ENCODE data around the gene MEDAG.

MEDAG gene

DNA sequence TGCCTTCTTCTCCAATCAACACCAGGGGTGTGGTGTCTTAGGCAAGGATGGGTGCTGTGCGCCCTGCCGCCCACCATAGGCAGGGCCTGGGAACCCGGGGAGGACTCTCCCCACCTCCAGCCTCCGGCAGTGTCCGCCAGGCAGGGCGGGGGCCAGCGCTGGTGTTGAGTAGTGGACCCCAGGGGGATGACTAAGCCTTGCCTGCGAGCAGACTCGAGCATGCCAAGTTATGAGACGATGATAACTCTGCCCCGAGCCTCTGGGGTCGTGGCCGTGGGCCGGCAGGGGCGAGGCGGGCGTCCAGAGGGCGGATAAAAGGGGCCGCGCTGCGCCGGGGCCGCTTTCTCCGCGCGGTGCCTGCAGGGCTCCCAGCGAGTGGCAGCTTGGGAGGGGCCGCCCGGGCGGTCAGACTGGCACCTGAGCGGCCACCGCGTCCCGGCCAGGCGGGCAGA is at the start of gene MEDAG:
TSS of gene MEDAG (plus strand) at position 340 of the 452 bp plus-strand sequence. CDS start 245 bp downstream, outside the sequence.
- no peak for DNase-seq
- in situ Hi-C loops (cut with HindIII; ENCODE audit: low pct_ligation_motif_present, low pct_unique_long_range_greater_than_20kb, low sequenced_read_pairs), result no loop called here

DNA sequence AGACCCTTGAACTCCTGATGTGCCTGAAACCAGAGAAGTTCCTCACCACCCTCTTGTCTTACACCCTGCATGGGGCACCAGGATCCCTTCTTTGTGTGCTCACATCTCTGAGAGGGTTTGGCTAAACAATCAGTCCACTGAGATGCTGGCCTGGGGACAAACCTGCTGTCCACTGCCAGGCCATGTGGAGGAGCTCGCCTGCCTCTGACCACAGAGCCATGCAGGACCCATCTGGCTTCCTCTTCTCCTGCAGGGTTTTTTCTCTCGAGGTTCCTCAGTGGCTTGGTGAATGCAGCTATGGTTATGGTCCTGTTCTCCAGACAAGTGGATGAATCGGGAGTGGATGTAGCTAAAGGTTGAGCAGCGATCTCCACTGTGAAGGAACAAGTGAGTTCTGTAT is 49.1 kb upstream of the MEDAG start:
- DNase-seq, result no peak
- in situ Hi-C loops (cut with HindIII; ENCODE audit: low pct_ligation_motif_present, low pct_unique_long_range_greater_than_20kb, low sequenced_read_pairs), result no loop called here

DNA sequence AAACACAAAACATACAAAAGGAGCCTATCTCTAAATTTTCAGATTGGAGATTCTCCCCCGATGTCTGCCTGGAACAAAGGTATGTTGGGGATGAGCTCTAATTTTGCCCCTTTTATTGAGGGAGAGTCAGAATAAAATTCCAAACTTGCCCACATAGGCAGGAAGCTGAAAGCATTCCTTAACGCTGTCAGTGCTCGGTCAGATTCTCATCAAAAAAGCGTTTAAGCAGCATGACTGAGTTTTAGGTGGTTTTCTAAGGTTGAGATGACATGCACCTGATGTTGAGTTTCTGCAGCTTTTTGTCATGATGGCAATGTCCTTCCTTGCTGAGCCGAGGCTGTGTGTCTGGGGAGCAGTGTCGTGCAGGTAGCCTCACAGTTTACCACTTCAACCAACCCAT is 48.4 kb upstream of the MEDAG start:
- in situ Hi-C loops (cut with HindIII; ENCODE audit: low pct_ligation_motif_present, low pct_unique_long_range_greater_than_20kb, low sequenced_read_pairs), result no loop called here
- no peak for DNase-seq

DNA sequence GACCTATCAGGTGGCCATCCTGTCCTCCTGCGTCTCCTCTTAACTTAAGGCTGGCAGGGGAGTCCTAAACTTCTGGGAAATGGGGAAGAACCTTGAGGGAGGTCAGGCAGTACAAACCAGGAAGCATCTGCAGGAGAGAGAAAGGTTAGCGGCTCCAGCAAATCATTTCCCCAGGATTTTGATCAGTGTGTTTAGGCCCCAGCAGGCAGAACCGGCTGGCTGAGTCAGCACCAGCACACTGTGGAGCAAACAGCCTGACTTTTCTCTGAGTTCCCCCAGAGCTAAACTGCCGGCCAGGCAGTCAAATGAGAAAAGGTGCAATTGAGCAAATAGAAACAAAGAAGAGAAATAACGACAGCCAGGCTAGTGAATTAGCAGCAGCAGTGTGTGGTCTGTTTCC is 46.7 kb upstream of the MEDAG start:
- in situ Hi-C loops (cut with HindIII; ENCODE audit: low pct_ligation_motif_present, low pct_unique_long_range_greater_than_20kb, low sequenced_read_pairs), result no loop called here
- no peak for DNase-seq

DNA sequence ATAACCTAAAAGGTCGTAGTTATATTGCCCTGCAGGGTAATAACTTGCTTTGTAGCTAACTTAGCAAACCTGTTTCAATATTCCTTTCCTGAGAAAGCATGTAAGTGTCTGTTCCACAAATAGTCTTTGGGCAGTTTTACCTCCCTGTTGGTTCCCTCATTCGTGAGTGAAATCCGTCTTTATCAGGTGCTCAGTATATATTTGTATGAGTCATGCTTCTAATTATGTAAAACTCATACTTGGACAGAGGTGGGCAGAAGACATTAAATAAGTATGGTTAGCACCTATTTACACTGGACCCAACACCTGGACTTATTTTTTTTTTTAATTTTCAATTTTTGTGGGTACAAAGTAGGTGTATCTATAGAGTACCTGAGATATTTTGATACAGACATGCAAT is 44.9 kb upstream of the MEDAG start:
- in situ Hi-C loops (cut with HindIII; ENCODE audit: low pct_ligation_motif_present, low pct_unique_long_range_greater_than_20kb, low sequenced_read_pairs), result no loop called here
- no peak for DNase-seq

DNA sequence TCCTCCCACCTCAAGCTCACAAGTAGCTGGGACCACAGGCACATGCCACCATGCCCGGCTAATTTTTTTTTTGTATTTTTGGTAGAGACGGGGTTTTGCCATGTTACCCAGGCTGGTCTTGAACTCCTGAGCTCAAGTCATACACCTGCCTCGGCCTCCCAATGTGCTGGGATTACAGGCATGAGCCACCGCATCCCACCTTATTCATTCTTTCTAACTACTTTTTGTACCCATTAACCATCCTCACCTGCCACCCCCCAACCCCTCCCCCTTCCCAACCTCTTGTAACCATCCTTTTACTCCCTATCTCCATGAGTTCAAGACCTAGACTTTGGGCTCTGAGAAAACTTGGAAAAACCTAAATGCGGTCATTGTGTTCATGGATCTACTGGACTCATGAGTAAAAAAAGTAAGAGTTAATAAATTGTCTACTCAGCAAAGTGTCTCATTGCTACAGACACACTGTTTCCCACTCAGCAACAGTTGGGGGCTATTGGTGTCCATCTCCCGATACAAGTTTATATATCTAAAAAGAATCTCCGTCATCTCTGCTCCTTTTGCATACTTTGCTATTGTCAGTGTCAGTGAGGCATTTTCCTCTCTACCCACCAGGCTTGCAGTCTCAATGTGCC is 44.1 kb upstream of the MEDAG start:
- in situ Hi-C loops (cut with HindIII; ENCODE audit: low pct_ligation_motif_present, low pct_unique_long_range_greater_than_20kb, low sequenced_read_pairs), result no loop called here
- DNase-seq, result no peak

DNA sequence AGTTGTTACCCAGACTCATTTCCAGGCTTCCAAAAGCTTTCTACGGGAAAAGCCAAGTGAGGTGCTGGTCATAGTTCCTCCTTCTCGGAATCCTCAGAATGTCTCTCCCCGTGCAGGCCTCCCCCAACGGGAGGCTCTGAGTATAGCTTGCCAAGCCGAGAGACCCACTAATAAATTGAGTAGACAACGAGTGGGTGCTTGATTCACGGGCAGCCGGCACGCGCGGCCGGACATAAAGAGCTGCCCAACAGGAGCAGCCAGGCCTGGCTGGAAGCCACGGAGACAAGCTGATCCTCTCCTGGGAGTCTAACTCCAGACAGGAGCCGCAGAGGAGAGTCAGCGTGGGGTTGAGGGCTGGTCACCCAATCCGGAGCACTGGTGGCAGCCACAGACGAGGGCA is 43.4 kb upstream of the MEDAG start:
- no peak for DNase-seq
- in situ Hi-C loops (cut with HindIII; ENCODE audit: low pct_ligation_motif_present, low pct_unique_long_range_greater_than_20kb, low sequenced_read_pairs), result no loop called here

DNA sequence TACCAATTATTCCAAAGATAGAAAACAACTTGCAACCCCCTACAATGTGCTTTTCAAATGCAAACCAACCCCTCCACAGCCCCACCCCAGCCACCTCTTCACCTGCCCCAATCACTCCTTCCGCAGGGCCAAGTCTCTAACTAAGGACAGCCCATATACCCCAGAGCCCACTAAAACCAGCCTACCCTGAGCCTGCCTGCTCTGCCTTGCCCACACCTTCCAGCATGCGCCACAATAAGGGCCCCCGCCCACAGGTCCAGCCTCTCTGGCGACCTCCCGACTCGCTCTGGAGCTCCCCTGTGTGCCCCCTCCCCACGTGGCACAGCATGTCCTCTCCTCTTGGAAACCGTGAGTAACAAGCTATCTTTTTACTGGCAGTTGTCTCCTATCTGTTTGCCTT is 42.8 kb upstream of the MEDAG start:
- no peak for DNase-seq
- in situ Hi-C loops (cut with HindIII; ENCODE audit: low pct_ligation_motif_present, low pct_unique_long_range_greater_than_20kb, low sequenced_read_pairs), result no loop called here

DNA sequence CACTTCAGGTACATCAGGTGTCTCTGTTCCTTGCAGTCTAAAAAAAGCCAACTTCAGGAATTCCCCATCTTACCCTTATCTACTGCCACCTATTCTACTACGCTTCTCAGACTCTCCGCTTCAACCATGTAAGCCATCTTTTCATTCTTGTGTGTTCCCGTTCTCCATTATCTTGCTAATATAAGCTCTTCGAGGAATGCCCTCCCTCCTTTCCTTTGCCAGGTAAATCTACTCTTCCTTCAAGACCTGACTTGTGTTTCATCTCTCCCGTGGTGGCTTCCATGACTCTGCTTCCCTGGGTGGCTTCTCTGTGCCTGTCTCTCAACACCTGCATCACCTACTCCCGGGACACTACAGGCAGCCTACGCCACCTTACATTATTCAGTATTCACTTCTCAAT is 42.3 kb upstream of the MEDAG start:
- in situ Hi-C loops (cut with HindIII; ENCODE audit: low pct_ligation_motif_present, low pct_unique_long_range_greater_than_20kb, low sequenced_read_pairs), result no loop called here
- no peak for DNase-seq

DNA sequence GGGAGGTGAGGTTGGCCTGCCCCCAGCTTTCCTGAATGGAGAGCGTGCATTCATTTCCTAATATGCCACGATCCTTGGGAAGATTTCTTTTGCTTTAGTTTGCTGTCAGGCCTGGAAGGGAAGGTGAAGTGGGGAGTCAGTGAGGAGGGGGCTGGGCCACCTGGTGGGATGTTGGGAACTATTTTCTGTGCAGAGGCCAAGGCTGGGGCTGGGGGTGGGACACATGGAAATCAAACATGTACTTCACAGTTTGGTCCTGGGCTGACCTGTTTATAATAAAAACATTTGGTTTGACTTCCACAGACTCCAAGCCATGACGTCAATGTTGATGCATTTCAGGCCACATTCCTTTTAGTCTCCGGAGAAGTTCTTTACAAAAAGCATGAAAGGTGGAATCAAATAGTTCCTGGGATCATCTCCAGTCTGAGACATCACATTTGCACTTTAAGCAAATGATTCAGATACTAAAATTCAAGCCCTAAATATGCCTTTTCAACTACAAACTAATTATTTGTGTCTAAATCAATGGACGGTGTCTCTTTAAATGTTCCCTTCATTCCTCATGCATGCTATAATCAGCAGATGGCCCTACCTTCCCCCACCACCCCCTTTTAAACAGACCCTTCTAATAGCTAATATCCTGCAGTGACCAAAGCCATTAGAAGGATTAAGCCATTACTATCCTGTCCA is 41.5 kb upstream of the MEDAG start:
- peak; percentile 24 for DNase-seq
- in situ Hi-C loops (cut with HindIII; ENCODE audit: low pct_ligation_motif_present, low pct_unique_long_range_greater_than_20kb, low sequenced_read_pairs), result no loop called here

DNA sequence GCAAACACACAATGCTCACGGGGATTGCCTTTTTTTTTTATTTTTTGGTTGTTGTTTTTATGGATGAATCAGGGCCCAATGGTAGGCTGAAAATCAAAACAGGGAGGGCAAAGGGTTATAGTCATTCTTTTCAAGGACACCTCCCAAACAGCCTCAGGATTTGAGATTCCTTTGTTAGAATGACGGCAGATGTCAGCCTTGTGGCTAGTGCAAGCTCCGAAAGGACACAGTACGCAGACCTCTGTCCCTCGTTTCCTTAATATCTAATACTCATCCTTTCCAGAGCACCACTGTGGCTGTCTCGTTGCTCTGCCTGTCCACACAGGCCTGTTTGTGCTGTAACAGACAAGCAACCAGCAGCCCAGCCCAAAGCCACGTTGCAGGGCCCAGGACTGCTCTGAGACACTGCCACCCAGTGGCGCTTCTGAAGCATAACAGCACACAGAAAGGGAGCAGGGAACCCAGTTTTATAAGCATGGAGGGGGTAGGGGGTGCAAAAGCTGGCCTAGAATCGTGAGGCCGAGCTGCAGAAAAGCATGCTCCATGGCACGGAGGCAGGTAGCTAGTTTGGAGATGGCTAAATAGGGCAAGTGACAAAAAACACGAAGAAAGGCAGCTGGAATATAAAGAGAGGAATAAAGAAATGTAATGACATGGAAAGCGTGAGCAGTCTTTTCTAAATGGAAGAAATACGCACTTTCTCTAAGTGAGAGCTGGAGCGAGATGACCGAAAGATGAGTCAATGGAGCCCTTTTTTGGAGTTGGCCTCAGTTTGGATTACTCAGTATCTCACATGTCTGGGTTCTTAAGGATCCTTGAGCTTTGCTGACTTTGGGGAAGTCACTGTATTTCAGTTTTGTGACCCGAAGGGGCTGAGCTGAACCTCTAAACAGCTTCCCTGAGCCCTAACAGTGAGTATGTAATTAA is 40.7 kb upstream of the MEDAG start:
- in situ Hi-C loops (cut with HindIII; ENCODE audit: low pct_ligation_motif_present, low pct_unique_long_range_greater_than_20kb, low sequenced_read_pairs), result no loop called here
- peak; percentile 80 for DNase-seq

DNA sequence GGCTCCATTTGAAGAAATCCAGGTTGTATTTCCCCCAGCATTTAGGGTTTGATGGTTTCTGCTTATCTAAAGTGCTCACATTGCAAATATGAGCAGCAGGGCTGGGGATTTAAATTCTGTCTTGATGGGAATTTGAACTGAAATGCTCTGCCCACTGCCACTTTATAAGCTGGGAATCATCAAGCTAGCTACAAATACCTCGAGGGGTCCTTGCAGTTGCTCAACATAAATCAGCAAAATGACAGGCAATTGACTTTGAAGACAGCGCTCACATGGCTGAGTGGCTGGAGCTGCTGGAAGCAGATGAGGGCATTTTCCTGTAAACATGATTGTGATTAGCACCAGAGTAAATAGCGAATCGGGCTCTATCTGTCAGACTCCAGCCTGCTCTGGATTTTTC is 39.4 kb upstream of the MEDAG start:
- in situ Hi-C loops (cut with HindIII; ENCODE audit: low pct_ligation_motif_present, low pct_unique_long_range_greater_than_20kb, low sequenced_read_pairs), result no loop called here

DNA sequence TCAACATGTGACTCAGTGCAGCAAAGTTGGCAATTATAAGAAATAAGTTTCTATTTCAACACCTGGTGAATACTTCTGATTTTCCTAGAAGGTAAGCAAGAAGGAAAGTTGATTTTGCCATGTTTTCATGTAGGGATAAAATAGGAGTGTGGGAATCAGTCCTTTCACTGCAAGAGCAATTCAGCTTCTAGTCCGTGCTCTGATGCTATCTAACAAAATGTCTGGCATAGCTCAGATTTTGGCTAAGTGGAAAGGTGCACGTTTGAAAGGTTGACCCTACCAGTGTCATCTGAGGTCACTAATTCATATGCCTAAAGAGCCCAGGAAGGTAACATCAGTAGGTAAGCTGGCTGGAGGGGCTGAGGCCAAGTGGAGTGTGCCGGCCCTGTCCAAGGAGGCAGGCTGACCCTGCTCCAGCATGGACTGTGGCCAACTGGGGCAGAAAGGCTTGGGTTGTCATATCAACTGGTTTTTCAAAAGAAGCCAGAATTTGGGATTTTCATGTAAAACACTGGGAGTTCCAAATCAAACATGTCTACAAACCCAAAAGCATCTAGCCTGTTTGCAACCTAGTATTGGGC is 38.9 kb upstream of the MEDAG start:
- in situ Hi-C loops (cut with HindIII; ENCODE audit: low pct_ligation_motif_present, low pct_unique_long_range_greater_than_20kb, low sequenced_read_pairs), result no loop called here
- DNase-seq, result no peak

More for the DNA sequence above, 39.4 kb upstream of the MEDAG start:
- DNase-seq, result no peak

DNA sequence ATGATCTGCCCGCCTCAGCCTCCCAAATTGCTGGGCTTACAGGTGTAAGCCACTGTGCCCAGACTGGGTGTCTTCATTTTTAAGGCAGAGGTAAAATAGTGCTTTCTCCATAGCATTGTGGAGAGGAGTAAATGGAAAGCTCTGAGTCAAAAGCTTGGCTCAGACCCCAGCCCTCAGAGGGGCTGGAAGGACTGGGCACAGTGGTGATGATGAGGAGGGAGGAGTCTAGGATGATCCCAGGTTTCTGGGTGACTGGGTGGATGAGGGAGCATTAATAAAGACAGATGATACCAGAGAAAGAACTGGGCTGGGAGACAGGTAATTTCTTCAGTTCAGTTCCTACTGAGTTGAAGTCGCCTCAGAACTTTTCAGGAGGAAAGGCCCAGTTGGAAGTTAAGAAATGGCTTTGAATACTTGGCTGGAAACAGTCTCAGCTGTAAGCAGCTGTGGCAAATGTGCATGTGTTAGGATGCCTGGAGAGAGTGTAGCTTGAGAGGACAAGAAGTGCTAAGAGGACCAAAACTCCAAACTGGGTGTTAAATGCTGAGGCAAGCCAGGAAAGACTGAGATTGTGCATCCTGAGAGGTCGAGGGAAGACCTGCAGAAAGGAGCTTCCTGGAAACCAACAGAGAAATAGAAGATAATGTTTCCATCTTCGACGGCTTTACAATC is 37.1 kb upstream of the MEDAG start:
- DNase-seq, result no peak
- in situ Hi-C loops (cut with HindIII; ENCODE audit: low pct_ligation_motif_present, low pct_unique_long_range_greater_than_20kb, low sequenced_read_pairs), result no loop called here

DNA sequence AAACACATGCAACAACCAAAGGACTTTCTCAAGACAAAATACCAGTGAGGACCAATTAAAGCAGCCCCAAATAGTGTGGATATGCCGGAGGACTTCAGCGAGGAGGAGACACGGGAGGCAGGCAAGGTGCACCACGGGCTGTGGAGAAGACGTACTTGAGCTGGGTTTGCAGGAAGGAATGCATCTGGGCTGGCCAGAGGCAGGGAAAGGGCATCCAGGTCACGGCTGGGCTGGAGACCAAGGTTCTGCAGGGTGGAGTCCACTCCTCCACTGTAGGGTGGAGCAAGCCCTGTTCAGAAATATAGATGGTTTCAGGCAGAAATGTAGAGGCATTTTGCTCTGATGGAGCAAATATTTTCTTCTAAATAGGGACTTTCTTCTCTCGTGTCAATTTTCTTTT is 36.6 kb upstream of the MEDAG start:
- no peak for DNase-seq
- in situ Hi-C loops (cut with HindIII; ENCODE audit: low pct_ligation_motif_present, low pct_unique_long_range_greater_than_20kb, low sequenced_read_pairs), result no loop called here

DNA sequence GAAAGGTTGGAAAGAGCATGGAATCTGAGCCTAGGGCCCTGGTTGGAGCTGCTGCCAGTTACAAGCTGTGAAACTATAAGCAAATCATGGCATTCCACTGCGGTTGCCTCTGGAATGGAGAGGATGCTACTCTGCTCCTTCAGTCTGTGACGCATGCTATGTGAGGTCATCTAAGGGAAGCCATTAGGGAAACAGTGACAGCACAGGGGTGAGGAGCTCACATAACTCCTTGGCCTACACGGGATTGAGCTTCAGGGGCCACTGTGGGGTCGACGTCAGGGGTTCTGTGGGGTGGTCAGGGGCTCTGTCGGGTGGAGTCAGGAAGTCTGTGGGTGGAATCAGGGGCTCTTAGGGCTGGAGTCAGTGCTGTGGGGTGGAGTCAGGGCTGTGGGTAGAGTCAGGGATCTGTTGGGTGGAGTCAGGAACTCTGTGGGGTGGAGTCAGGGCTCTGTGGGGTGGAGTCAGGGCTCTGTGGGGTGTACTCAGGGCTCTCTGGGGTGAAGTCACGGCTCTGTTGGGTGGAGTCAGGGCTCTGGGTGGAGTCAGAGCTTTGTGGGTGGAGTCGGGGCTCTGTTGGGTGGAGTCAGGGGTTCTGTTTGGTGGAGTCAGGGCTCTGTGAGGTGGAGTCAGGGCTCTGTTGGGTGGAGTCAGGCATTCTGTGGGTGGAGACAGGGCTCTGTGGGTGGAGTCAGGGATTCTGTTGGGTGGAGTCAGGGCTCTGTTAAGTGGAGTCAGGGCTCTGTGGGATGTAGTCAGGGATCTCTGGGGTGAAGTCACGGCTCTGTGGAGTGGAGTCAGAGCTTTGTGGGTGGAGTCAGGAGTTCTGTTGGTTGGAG is 35.8 kb upstream of the MEDAG start:
- DNase-seq, result peak; percentile 94

DNA sequence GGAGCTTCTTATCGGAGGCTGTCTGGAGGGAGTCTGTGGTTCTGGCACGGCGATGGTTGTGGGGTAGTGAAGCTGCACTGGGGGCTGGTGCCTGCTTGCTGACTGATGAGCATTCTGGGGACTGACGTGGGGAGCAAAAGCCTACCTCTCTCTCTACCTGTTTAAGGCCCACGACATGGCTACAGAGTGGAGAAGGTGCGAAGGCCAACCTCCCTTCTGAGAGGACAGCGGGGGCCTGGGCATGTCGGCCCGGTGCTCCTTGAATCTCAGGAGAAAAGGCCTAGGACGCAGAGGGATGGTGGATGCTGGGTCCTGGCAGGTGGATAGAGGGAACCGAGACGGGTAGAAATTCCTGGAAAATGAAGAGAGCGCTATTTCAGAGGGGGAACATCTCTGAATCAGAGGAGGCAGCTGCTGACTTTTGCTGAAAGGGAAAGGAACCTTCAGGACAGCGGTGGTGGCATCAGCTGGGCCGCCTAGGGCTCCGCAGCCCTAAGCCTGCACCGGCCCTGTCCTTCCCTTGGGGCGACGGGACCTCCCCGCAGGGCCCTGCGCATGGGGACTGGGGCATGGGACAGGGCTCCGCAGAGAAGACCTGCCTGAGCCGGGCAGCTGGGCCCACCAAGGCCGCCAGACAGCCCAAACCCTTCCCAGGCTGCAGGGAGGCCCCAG is 35.0 kb upstream of the MEDAG start:
- no peak for DNase-seq
- in situ Hi-C loops (cut with HindIII; ENCODE audit: low pct_ligation_motif_present, low pct_unique_long_range_greater_than_20kb, low sequenced_read_pairs), result no loop called here

More for the DNA sequence above, 35.8 kb upstream of the MEDAG start:
- in situ Hi-C loops (cut with HindIII; ENCODE audit: low pct_ligation_motif_present, low pct_unique_long_range_greater_than_20kb, low sequenced_read_pairs), result no loop called here

All from ACHN (cell line).